GM23338 (cell line): ENCODE results near the gene NUP205. TPM values are rescaled to one million over a fixed set of nuclear protein-coding genes. Genes with fewer than 3 reads are reported as not detected.

ENCODE experiments used
- ATAC-seq: fragments of 200-7000 bp; cut with Tn5 transposase; 3 replicates; pipeline ENCODE4 v1.9.1; 2020
- DNase-seq: peaks from one replicate; pipeline ENCODE4 v3.0.0-alpha.2; 2015; ENCODE audit warnings: low spot score
- H2AFZ ChIP-seq: fragments of 200-600 bp; sonication (generic); 2 replicates; pipeline ENCODE4 v1.8.0; 2016; ENCODE audit warnings: antibody characterized with exemption, mild to moderate bottlenecking, moderate library complexity
- H3F3A ChIP-seq: fragments of 200-600 bp; sonication (generic); replicated peaks from 2 replicates; pipeline ENCODE4 v1.8.0; 2017; ENCODE audit warnings: antibody characterized with exemption, mixed run types, low read depth
- H3K27ac ChIP-seq: fragments of 200-600 bp; sonication (generic); 2 replicates; pipeline ENCODE4 v1.6.1; 2016; ENCODE audit warnings: low read depth
- H3K27me3 ChIP-seq: fragments of 200-600 bp; sonication (generic); 2 replicates; pipeline ENCODE4 v1.8.0; 2016; ENCODE audit warnings: mild to moderate bottlenecking, mixed run types, moderate library complexity; ENCODE audit not compliant: insufficient read depth
- H3K36me3 ChIP-seq: fragments of 200-600 bp; sonication (generic); 2 replicates; pipeline ENCODE4 v1.8.0; 2016; ENCODE audit warnings: mild to moderate bottlenecking; ENCODE audit not compliant: insufficient read depth
- H3K4me1 ChIP-seq: fragments of 200-600 bp; sonication (generic); 2 replicates; pipeline ENCODE4 v1.8.0; 2016; ENCODE audit warnings: mild to moderate bottlenecking, moderate library complexity; ENCODE audit not compliant: insufficient read depth
- H3K4me2 ChIP-seq: fragments of 200-600 bp; sonication (generic); 2 replicates; pipeline ENCODE4 v1.7.1; 2017; ENCODE audit warnings: mixed run types
- H3K4me3 ChIP-seq: fragments of 200-600 bp; sonication (generic); 2 replicates; pipeline ENCODE4 v1.6.1; 2016; ENCODE audit warnings: mixed run types
- H3K79me2 ChIP-seq: fragments of 200-600 bp; sonication (generic); replicated peaks from 2 replicates; pipeline ENCODE4 v1.8.0; 2017; ENCODE audit warnings: mild to moderate bottlenecking; ENCODE audit not compliant: insufficient read depth
- H3K9me2 ChIP-seq: fragments of 200-600 bp; sonication (generic); 2 replicates; pipeline ENCODE4 v1.8.0; 2017; ENCODE audit not compliant: insufficient read depth
- H4K20me1 ChIP-seq: fragments of 200-600 bp; sonication (generic); replicated peaks from 2 replicates; pipeline ENCODE4 v1.8.0; 2017; ENCODE audit warnings: mild to moderate bottlenecking; ENCODE audit not compliant: insufficient read depth
- H3K27ac Mint-ChIP-seq: 2 replicates; pipeline ENCODE4 v1.8.0; 2020; ENCODE audit warnings: inconsistent platforms, mild to moderate bottlenecking, moderate library complexity, mixed read lengths
- H3K27me3 Mint-ChIP-seq: 3 replicates; pipeline ENCODE4 v1.8.0; 2022; ENCODE audit warnings: low read depth, mild to moderate bottlenecking, moderate library complexity, mixed read lengths, inconsistent platforms; ENCODE audit not compliant: insufficient read depth, poor library complexity
- H3K36me3 Mint-ChIP-seq: 3 replicates; pipeline ENCODE4 v1.8.0; 2021; ENCODE audit warnings: low read depth, mild to moderate bottlenecking, inconsistent platforms, moderate library complexity, mixed read lengths
- H3K4me1 Mint-ChIP-seq: 3 replicates; pipeline ENCODE4 v1.8.0; 2020; ENCODE audit warnings: mild to moderate bottlenecking, inconsistent platforms, mixed read lengths
- H3K4me3 Mint-ChIP-seq: 3 replicates; pipeline ENCODE4 v1.8.0; 2021; ENCODE audit warnings: moderate library complexity, mild to moderate bottlenecking, inconsistent platforms, mixed read lengths
- H3K9me3 Mint-ChIP-seq: 3 replicates; pipeline ENCODE4 v1.8.0; 2020; ENCODE audit warnings: moderate library complexity, mild to moderate bottlenecking, inconsistent platforms, mixed read lengths
- CTCF ChIP-seq, 2 experiments: fragments of 200-600 bp in 1 of 2; sonication (generic) in 1 of 2; conservative IDR thresholded peaks; 2 replicates each; pipeline versions ENCODE4 v1.5.1 to v1.6.1; 2016 to 2017; ENCODE audit warnings: antibody characterized with exemption in 2 of 2, low read depth in 2 of 2, mild to moderate bottlenecking in 2 of 2, moderate library complexity in 1 of 2
- EZH2 ChIP-seq: fragments of 200-600 bp; sonication (generic); IDR thresholded peaks from one replicate; pipeline ENCODE4 v1.8.0; 2017; ENCODE audit warnings: antibody characterized with exemption, mild to moderate bottlenecking, low read depth; ENCODE audit not compliant: unreplicated experiment
- EZH2phosphoT487 ChIP-seq: fragments of 200-600 bp; sonication (generic); IDR thresholded peaks from one replicate; pipeline ENCODE4 v1.8.1; 2018; ENCODE audit warnings: antibody characterized with exemption; ENCODE audit not compliant: unreplicated experiment
- POLR2AphosphoS5 ChIP-seq: IDR thresholded peaks from 2 replicates; pipeline ENCODE4 v1.6.1; 2016; ENCODE audit warnings: antibody characterized with exemption, low read depth
- REST ChIP-seq: IDR thresholded peaks from one replicate; pipeline ENCODE4 v1.6.1; 2018; ENCODE audit warnings: antibody characterized with exemption; ENCODE audit not compliant: unreplicated experiment
- ZNF331 ChIP-seq: fragments of 250-450 bp; sonication (Bioruptor Pico); IDR thresholded peaks from 2 replicates; pipeline ENCODE4 v1.5.0; 2020; ENCODE audit warnings: low read depth, mild to moderate bottlenecking, moderate library complexity
- polyA plus RNA-seq: library from polyadenylated mRNA; unstranded; fragments of >200 nt; fragmentation: Nextera tagmentation; extraction: Ambion mirVana; gene quantifications from 2 replicates; pipeline ENCODE4 v1.2.1, GENCODE V29; 2016
- total RNA-seq: library from RNA; depleted of rRNA; stranded (reverse); fragments of >200 nt; shearing (Covaris generic); gene quantifications from 2 replicates; pipeline ENCODE4 v1.2.3, GENCODE V29; 2014
- TF ChIP-seq, protein P1 (sequence below): fragments of 250-450 bp; sonication (Bioruptor Pico); IDR thresholded peaks from 2 replicates; pipeline ENCODE4 v1.5.0; 2020; ENCODE audit warnings: mild to moderate bottlenecking, moderate library complexity

NUP205 gene
- total and polyA plus RNA-seq, 2 experiments from 2014 or later = 150 to 212 TPM

DNA sequence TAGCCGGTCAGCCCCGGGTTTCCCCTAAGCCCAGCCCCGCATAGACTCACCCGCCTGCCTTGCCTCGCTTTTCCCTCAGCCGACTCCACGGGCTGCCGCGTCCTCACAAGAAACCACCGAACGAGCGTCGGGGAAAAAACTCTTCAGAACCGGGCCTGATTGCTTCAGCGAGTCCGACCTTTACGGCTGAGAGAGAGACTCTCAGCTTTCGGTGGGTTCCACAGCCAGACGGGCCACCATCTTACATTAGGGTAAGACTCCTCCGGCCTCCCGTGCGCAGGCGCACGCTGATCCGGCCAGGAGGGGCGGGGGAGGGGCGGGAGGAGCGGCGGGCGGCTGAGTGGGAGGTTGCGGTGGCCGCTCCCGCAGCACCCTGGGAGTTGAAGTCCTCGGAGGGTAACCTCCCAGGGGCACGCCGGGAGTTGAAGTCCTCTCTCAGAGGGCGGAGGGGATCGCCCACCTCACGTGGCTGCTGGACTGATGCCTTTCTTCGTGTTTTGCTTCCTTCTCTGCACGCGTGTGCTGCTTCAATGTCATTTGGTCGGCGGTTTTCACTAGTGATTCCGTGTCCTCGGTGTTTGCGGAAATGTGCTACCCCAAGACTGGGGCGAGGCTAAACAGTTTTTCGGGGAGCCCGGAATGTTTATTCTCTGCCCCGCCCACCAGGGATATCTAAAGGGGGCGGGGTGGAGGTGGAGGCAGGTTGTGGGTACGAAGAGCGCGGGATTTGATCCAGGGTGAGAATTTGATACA is 47.7 kb upstream of the NUP205 start, which contains the start of gene CNOT4 (continued):
- no peak for TF ChIP-seq CTCF (conservative IDR thresholded peaks at IDR 0.05; ENCODE audit: low read depth in 2 of 2)

- Mint-ChIP-seq H3K4me1 (peaks cover 11% of the 10 kb centered on the region; the same call in 2 of the 3 replicates), H3K4me3 (no peak overlapping the region), H3K27ac (no peak overlapping the region), H3K36me3 (no peaks in the 10 kb centered on the region), H3K9me3 (no peaks in the 10 kb centered on the region), H3K27me3 (peaks cover 5% of the 10 kb centered on the region)
- Histone ChIP-seq H3K9me2 (no peaks in the 10 kb centered on the region), H3F3A (no peaks in the 10 kb centered on the region), H3K27ac (no peak overlapping the region), H4K20me1 (peaks cover 19% of the 10 kb centered on the region), H3K4me1 (peaks cover 10% of the 10 kb centered on the region; the same call in 1 of the 2 replicates), H2AFZ (peak overlapping the region; percentile 99), H3K36me3 (no peaks in the 10 kb centered on the region), H3K79me2 (peaks cover 37% of the 10 kb centered on the region), H3K27me3 (no peaks in the 10 kb centered on the region), H3K4me3 (peak overlapping the region; percentile 78), H3K4me2 (peak overlapping the region; percentile 91)
- DNase-seq (no peak), ATAC-seq (no peak)
- TF ChIP-seq REST = no peak
- TF ChIP-seq CTCF (conservative IDR thresholded peaks at IDR 0.05; ENCODE audit: low read depth in 2 of 2) = no peak
- TF ChIP-seq, protein P1, sequence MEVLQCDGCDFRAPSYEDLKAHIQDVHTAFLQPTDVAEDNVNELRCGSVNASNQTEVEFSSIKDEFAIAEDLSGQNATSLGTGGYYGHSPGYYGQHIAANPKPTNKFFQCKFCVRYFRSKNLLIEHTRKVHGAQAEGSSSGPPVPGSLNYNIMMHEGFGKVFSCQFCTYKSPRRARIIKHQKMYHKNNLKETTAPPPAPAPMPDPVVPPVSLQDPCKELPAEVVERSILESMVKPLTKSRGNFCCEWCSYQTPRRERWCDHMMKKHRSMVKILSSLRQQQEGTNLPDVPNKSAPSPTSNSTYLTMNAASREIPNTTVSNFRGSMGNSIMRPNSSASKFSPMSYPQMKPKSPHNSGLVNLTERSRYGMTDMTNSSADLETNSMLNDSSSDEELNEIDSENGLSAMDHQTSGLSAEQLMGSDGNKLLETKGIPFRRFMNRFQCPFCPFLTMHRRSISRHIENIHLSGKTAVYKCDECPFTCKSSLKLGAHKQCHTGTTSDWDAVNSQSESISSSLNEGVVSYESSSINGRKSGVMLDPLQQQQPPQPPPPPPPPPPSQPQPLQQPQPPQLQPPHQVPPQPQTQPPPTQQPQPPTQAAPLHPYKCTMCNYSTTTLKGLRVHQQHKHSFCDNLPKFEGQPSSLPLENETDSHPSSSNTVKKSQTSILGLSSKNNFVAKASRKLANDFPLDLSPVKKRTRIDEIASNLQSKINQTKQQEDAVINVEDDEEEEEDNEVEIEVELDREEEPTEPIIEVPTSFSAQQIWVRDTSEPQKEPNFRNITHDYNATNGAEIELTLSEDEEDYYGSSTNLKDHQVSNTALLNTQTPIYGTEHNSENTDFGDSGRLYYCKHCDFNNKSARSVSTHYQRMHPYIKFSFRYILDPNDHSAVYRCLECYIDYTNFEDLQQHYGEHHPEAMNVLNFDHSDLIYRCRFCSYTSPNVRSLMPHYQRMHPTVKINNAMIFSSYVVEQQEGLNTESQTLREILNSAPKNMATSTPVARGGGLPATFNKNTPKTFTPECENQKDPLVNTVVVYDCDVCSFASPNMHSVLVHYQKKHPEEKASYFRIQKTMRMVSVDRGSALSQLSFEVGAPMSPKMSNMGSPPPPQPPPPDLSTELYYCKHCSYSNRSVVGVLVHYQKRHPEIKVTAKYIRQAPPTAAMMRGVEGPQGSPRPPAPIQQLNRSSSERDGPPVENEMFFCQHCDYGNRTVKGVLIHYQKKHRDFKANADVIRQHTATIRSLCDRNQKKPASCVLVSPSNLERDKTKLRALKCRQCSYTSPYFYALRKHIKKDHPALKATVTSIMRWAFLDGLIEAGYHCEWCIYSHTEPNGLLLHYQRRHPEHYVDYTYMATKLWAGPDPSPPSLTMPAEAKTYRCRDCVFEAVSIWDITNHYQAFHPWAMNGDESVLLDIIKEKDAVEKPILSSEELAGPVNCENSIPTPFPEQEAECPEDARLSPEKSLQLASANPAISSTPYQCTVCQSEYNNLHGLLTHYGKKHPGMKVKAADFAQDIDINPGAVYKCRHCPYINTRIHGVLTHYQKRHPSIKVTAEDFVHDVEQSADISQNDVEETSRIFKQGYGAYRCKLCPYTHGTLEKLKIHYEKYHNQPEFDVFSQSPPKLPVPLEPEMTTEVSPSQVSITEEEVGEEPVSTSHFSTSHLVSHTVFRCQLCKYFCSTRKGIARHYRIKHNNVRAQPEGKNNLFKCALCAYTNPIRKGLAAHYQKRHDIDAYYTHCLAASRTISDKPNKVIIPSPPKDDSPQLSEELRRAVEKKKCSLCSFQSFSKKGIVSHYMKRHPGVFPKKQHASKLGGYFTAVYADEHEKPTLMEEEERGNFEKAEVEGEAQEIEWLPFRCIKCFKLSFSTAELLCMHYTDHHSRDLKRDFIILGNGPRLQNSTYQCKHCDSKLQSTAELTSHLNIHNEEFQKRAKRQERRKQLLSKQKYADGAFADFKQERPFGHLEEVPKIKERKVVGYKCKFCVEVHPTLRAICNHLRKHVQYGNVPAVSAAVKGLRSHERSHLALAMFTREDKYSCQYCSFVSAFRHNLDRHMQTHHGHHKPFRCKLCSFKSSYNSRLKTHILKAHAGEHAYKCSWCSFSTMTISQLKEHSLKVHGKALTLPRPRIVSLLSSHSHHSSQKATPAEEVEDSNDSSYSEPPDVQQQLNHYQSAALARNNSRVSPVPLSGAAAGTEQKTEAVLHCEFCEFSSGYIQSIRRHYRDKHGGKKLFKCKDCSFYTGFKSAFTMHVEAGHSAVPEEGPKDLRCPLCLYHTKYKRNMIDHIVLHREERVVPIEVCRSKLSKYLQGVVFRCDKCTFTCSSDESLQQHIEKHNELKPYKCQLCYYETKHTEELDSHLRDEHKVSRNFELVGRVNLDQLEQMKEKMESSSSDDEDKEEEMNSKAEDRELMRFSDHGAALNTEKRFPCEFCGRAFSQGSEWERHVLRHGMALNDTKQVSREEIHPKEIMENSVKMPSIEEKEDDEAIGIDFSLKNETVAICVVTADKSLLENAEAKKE (CRISPR knock-in tag) = no peak
- TF ChIP-seq EZH2phosphoT487 = no peak
- TF ChIP-seq ZNF331 = no peak
- TF ChIP-seq POLR2AphosphoS5 = no peak
- no peak for TF ChIP-seq EZH2
Measured at GRCh38 chr7:135510592-135511183, 47.0 kb upstream of the NUP205 start.
